GM12873 (cell line): ENCODE data around the gene FBXW4.

Source experiments
- CTCF ChIP-seq: IDR thresholded peaks from 2 replicates; pipeline ENCODE4 v1.5.1; 2012; ENCODE audit warnings: low read depth, mild to moderate bottlenecking, moderate library complexity, low read length, control low read depth; ENCODE audit not compliant: insufficient read depth; ENCODE audit errors: missing control alignments

Gene FBXW4

GRCh38 chr10:101569323-101569621, 125.7 kb downstream of the FBXW4 start:
- TF ChIP-seq CTCF: no peak

GRCh38 chr10:101568054-101568745, 126.8 kb downstream of the FBXW4 start:
- no peak for TF ChIP-seq CTCF

GRCh38 chr10:101567165-101568006, 127.6 kb downstream of the FBXW4 start:
- no peak for TF ChIP-seq CTCF

- peak; percentile 4 for TF ChIP-seq CTCF
These were observed 128.4 kb downstream of the FBXW4 start for GRCh38 chr10:101566333-101567164.

- no peak for TF ChIP-seq CTCF
These were observed 129.0 kb downstream of the FBXW4 start for GRCh38 chr10:101565936-101566332.

- no peak for TF ChIP-seq CTCF
These were observed 129.5 kb downstream of the FBXW4 start for GRCh38 chr10:101565370-101565900.
